GOT3 (cell line): ENCODE results near the gene POF1B.
"Not testable (repeated sequence)": the region's sequence is repeated elsewhere in the genome, so short reads cannot be mapped to it uniquely, and the experiment has no call there.

Experiments used
- DNase-seq: peaks from one replicate; lab custom pipeline; 2025; ENCODE audit warnings: mixed read lengths; lab: John Stamatoyannopoulos, UW

Gene POF1B

GRCh38 chrX:85379174-85379907, at the start of gene POF1B:
POF1B (minus strand) TSS chrX:85379665; CDS start chrX:85379454, 211 bp downstream.
- no peak for DNase-seq

- DNase-seq = no peak
Measured at GRCh38 chrX:85429066-85429465, 49.6 kb upstream of the POF1B start.

GRCh38 chrX:85419293-85419692, 39.8 kb upstream of the POF1B start:
- no peak for DNase-seq

- no peak for DNase-seq
Measured at GRCh38 chrX:85391878-85392238, 12.4 kb upstream of the POF1B start.

- no peak for DNase-seq
Measured at GRCh38 chrX:85391185-85391877, 11.9 kb upstream of the POF1B start.

- DNase-seq = no peak
Measured at GRCh38 chrX:85381602-85382001, 2.1 kb upstream of the POF1B start.

- DNase-seq = no peak
Measured at GRCh38 chrX:85378461-85378860, 1.0 kb downstream of the POF1B start.

GRCh38 chrX:85375333-85375738, 4.1 kb downstream of the POF1B start:
- DNase-seq = no peak

GRCh38 chrX:85365370-85365995, 14.0 kb downstream of the POF1B start:
- DNase-seq = no peak

GRCh38 chrX:85359051-85359450, 20.4 kb downstream of the POF1B start:
- DNase-seq = no peak

- no peak for DNase-seq
Measured at GRCh38 chrX:85345523-85345922, 33.9 kb downstream of the POF1B start.

GRCh38 chrX:85327060-85327333, 52.5 kb downstream of the POF1B start:
- no peak for DNase-seq

GRCh38 chrX:85326234-85327059, 53.0 kb downstream of the POF1B start:
- DNase-seq = no peak

GRCh38 chrX:85311348-85311747, 68.1 kb downstream of the POF1B start:
- DNase-seq = not testable (repeated sequence)

GRCh38 chrX:85309717-85310116, 69.7 kb downstream of the POF1B start:
- no peak for DNase-seq

- no peak for DNase-seq
Measured at GRCh38 chrX:85303544-85303943, 75.9 kb downstream of the POF1B start.

GRCh38 chrX:85288992-85289723, 90.3 kb downstream of the POF1B start:
- no peak for DNase-seq

GRCh38 chrX:85285286-85285685, 94.2 kb downstream of the POF1B start:
- not testable (repeated sequence) for DNase-seq

- DNase-seq = no peak
Measured at GRCh38 chrX:85244450-85245211, 134.8 kb downstream of the POF1B start.

GRCh38 chrX:85243761-85244449, 135.6 kb downstream of the POF1B start, which contains the start of the genes SATL1 and ZNF711:
SATL1 (minus strand) TSS chrX:85243779; CDS start chrX:85108968, 134,811 bp downstream.
ZNF711 (plus strand) TSS chrX:85243991; CDS start chrX:85247573, 3,582 bp downstream.
- no peak for DNase-seq
